Stomach smooth muscle (tissue), 2 donors: ENCODE results near the gene PPP2R2D.
"Not testable (repeated sequence)": the region's sequence is repeated elsewhere in the genome, so short reads cannot be mapped to it uniquely, and the experiment has no call there.

Experiments used
- H3K27ac ChIP-seq: one replicate; pipeline ENCODE4 v1.7.0; 2013; ENCODE audit warnings: mild to moderate bottlenecking, low read length, inconsistent platforms
- H3K27me3 ChIP-seq, 2 donors: one replicate each; pipeline ENCODE4 v1.7.0; 2013; ENCODE audit warnings: low read length in 2 of 2; ENCODE audit not compliant: insufficient read depth in 2 of 2, control insufficient read depth in 1 of 2
- H3K36me3 ChIP-seq, 2 donors: one replicate each; pipeline ENCODE4 v1.7.0; 2013; ENCODE audit warnings: low read length in 2 of 2; ENCODE audit not compliant: control insufficient read depth in 2 of 2, insufficient read depth in 2 of 2
- H3K4me1 ChIP-seq: one replicate; pipeline ENCODE4 v1.7.0; 2013; ENCODE audit warnings: low read length; ENCODE audit not compliant: control insufficient read depth, insufficient read depth
- H3K4me3 ChIP-seq, 2 donors: one replicate each; pipeline ENCODE4 v1.7.0; 2013; ENCODE audit warnings: low read length in 2 of 2
- H3K9ac ChIP-seq, 2 donors: one replicate each; pipeline ENCODE4 v1.7.0; 2013; ENCODE audit warnings: low read length in 2 of 2, mild to moderate bottlenecking in 1 of 2
- H3K9me3 ChIP-seq, 2 donors: one replicate each; pipeline ENCODE4 v1.7.0; 2013; ENCODE audit warnings: low read length in 2 of 2; ENCODE audit not compliant: control insufficient read depth in 2 of 2
- donor health status: healthy.
- donor health status: Pancreatic carcinoma.

The PPP2R2D gene

DNA sequence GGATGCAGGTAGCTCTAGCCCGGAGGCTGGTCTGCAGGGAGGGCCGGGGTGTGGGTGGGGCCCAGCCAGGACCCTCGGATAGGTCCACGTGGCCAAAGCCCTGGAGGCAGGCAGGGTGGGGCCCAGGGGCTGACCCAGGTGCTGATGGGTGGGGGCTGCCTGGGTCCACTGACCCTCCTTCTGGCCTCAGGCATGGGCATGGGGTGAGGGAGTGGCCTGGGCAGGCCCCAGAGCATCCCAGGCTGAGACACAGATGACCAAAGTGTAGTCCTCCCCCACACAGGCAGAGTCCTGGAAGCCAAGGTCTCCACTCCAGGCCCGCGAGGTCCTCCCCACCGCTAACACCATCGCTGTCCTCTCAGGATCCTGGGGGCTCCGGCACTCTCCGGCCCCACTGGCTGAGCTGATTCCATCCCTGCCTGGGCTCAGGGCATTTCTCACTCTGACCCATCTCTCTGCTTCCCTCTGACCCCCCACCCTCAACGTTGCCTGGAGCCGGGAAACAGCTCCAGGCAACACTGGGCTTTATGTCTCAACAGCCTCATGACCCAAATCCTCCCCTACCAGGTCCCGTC, 20.7 kb upstream of the PPP2R2D start:
- peaks cover 0 to 3% of the 10 kb centered on the region in 2 donors for H3K9me3 ChIP-seq
- H3K27me3 ChIP-seq = peaks cover 3 to 7% of the 10 kb centered on the region in 2 donors
- no peaks in the 10 kb centered on the region for H3K4me1 ChIP-seq
- no peak overlapping the region for H3K27ac ChIP-seq
- no peak overlapping the region for H3K9ac ChIP-seq
- no peaks in the 10 kb centered on the region for H3K36me3 ChIP-seq
- no peak overlapping the region for H3K4me3 ChIP-seq

DNA sequence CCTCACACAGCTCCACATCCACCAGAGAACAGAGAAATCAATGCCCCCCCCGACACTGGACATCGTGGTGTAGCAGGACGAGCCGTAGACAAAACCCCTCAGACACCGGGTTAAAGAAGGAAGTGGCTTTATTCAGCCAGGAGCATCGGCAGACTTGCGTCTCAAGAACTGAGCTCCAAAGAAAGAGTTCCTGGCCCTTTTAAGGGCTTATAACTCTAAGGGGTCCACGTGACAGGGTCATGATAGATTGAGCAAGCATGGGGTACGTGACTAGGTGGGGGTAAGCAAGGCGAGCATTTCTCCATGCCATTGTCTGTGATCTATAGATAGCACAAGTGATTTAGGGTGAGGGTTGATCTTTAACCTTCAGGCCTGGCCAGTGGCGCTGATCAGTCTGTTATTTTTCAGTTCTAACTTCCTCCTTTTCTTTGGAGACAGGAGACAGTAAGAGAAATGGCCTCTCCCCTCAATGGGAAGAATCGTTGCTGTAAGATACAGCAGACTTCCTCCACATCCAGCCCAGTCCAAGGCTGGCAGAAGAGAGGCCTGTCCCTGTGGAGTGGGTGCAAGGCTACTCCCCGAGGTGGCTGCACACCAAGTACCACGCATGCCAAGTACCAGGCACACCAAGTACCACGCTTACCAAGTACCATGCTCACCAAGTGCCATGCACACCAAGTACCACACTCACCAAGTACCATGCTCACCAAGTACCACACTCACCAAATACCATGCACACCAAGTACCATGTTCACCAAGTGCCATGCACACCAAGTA, 19.5 kb upstream of the PPP2R2D start:
- Histone ChIP-seq H3K27me3 (peaks cover 7 to 9% of the 10 kb centered on the region in 2 donors), H3K36me3 (no peaks in the 10 kb centered on the region), H3K9ac (no peak overlapping the region), H3K9me3 (peaks cover 0 to 3% of the 10 kb centered on the region in 2 donors), H3K4me1 (peaks cover 6% of the 10 kb centered on the region), H3K27ac (no peak overlapping the region), H3K4me3 (no peak overlapping the region)

DNA sequence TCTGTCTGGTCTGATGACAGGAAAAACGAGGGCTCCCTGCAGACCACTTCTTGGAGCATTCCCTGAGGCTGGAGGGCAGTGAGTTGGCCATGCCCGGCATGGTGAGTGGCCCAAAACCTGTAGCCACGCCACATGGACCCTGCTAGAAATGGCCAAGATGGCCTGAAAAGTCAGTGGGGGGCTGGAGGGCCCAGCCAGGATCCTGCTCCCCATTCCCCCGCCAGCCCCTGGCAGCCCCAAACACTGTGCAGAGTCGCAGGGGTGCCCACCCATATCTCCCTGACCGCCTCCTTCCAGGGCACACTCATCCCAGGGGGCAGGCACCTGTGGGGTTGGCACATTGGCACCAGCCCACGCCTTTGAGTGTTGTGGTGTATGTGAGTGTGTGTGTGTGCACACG, 18.7 kb upstream of the PPP2R2D start:
- Histone ChIP-seq H3K27ac (no peak overlapping the region), H3K27me3 (peaks cover 7% of the 10 kb centered on the region in 2 donors)

DNA sequence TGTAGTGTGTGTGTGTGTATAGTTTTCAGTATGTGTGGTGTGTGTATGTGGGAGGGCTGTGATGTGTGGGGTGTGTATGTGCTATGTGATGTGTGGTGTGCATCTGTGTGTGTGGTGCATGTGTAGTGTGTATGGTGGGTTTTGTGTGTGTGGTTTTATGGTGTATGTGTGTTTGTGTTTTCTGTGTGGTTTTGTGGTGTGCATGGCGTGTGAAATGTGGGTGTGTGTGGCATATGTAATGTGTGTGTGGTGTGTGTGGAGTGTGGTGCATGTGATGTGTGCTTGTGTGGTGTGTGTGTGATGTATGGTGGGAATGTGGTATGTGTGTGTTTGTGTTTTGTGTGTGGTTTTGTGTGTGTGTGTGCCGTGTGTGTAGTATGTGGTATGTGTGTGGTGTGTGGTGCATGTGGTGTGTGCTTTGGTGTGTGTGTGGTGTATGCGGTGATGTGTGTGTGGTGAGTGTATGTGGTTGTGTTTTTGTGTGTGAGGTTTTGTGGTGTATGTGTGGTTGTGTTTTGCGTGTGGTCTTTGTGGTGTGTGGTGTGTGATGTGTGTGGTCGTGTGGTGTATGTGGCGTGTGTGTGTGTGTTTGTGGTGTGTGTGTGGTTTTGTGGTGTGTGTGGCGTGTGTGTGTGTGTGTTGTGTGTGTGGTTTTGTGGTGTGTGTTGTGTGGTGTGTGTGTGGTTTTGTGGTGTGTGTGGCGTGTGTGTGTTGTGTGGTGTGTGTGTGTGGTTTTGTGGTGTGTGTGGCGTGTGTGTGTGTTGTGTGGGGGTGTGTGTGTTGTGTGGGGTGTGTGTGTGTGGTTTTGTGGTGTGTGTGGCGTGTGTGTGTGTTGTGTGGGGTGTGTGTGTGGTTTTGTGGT, 18.0 kb upstream of the PPP2R2D start:
- H3K9me3 ChIP-seq = peaks cover 0 to 3% of the 10 kb centered on the region in 2 donors
- no peak overlapping the region for H3K4me3 ChIP-seq
- H3K36me3 ChIP-seq = no peaks in the 10 kb centered on the region
- peaks cover 7% of the 10 kb centered on the region in 2 donors for H3K27me3 ChIP-seq
- peaks cover 6% of the 10 kb centered on the region for H3K4me1 ChIP-seq
- no peak overlapping the region for H3K27ac ChIP-seq
- H3K9ac ChIP-seq = no peak overlapping the region

More for the DNA sequence above, 18.7 kb upstream of the PPP2R2D start:
- Histone ChIP-seq H3K4me1 (peaks cover 6% of the 10 kb centered on the region), H3K9me3 (peaks cover 0 to 3% of the 10 kb centered on the region in 2 donors), H3K9ac (no peak overlapping the region), H3K4me3 (no peak overlapping the region), H3K36me3 (no peaks in the 10 kb centered on the region)

DNA sequence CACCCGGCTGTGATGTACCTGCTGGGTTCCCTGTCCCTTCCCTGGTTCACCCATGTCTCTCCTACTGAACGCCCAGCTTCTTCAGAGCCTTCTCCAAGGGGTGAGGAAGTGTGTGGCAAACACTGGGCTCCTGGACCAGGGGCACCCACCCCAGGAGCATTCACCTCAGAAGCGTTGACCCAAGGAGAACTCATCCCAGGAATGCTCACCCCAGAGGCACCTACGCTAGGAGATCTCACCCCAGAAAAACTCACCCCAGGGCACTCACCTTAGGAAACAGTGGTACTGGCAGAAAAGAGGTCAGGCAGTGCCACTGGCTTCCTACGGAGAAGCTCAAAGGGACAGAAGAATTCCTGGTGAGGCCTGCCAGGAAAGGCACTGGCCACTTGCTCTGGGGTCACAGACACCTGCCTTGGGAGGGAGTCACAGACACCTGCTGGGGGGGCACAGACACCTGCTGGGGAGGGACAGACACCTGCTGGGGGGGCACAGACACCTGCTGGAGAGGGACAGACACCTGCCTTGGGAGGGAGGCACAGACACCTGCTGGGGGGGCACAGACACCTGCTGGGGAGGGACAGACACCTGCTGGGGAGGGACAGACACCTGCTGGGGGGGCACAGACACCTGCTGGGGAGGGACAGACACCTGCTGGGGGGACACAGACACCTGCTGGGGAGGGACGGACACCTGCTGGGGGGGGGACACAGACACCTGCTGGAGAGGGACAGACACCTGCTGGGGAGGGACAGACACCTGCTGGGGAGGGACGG, 17.0 kb upstream of the PPP2R2D start:
- H3K9ac ChIP-seq, H3K4me3 ChIP-seq, H3K4me1 ChIP-seq, H3K9me3 ChIP-seq, H3K27ac ChIP-seq, H3K27me3 ChIP-seq, H3K36me3 ChIP-seq: not testable (repeated sequence)

DNA sequence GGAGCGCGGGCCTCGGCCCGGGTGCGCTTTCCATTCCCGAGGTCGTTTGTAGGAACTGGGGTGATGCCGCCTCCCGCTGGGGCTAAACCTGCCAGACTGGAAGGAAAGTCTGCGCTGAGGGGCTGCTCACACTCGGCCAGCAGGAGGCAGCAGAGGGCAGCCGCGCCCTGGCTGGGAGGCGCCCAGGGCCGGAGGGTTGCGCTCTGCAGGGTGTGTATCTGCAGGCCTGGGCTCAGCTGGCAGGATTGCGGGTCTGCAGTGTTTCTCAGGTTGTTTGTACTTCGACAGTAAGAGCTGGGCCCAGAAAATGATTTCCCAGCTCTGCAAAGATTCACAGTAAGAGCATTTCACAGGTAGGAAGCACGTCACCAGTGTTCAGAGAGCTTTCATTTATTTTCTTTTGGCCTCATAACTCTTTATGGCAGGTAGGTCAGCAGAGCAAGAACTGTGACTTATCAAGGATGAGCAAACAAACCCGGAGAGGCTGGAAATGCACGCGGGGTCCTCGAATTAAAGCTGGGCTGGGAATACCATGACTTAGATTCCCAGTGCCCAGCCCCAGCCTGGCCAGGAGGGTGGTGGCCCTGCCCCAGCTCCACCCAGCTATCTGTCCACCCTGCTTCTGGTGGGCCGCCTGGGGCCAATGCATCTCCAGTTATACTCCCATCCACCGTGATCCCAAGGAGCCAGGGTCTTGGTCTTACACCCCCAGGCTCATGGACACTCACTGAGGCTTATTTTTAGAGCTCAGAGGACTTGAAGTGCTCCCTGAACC, 15.2 kb upstream of the PPP2R2D start:
- no peaks in the 10 kb centered on the region for H3K9me3 ChIP-seq
- no peaks in the 10 kb centered on the region for H3K36me3 ChIP-seq
- H3K9ac ChIP-seq = no peak overlapping the region
- H3K27me3 ChIP-seq = peaks cover 7 to 11% of the 10 kb centered on the region in 2 donors
- no peak overlapping the region for H3K27ac ChIP-seq
- H3K4me1 ChIP-seq = peaks cover 6% of the 10 kb centered on the region
- H3K4me3 ChIP-seq = no peak overlapping the region

DNA sequence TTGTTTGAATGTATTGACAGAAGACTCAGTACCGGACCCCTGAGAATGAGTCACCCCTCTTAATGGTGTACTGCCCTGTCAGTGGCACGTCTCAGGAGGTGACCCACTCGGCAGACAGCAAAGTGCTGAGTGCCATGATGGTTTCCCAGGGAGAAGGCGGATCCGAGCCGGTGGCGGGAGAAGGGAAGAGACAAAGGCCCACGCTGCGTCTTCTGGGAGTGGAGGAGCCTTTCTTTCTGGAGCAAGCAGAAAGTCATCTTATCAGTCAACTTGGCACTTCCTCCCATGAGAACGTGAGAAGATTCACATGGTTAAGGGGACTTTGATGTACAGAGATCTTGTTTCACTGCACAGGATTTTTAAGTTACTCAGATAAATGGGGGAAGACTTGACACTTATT, 14.6 kb upstream of the PPP2R2D start:
- Histone ChIP-seq H3K36me3 (no peaks in the 10 kb centered on the region), H3K4me1 (peaks cover 6% of the 10 kb centered on the region), H3K9me3 (no peaks in the 10 kb centered on the region)

DNA sequence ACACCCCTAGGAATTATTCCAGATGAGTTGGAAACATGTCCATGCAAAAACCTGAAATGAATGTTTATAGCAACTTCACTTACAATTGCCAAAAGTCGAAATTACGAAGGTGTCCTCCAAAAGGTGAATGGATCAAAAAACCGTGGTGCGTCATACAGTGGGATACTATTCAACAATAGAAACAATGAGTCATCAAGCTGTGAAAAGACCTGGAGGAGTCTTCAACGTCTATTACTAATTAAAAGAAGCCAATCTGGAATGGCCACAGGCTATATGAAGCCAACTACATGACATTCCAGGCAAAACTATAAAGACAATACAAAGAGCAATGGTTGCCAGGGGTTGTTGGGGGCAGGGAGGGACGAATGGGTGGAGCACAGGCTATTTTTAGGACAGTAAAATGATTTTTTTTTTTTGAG, 12.6 kb upstream of the PPP2R2D start:
- Histone ChIP-seq H3K9me3 (no peaks in the 10 kb centered on the region), H3K4me3 (no peak overlapping the region), H3K36me3 (no peaks in the 10 kb centered on the region), H3K9ac (no peak overlapping the region), H3K4me1 (peaks cover 6% of the 10 kb centered on the region), H3K27ac (no peak overlapping the region), H3K27me3 (peaks cover 21 to 28% of the 10 kb centered on the region in 2 donors)

More for the DNA sequence above, 14.6 kb upstream of the PPP2R2D start:
- H3K4me3 ChIP-seq = no peak overlapping the region
- H3K27ac ChIP-seq = no peak overlapping the region
- H3K27me3 ChIP-seq = peaks cover 10 to 17% of the 10 kb centered on the region in 2 donors
- no peak overlapping the region for H3K9ac ChIP-seq

DNA sequence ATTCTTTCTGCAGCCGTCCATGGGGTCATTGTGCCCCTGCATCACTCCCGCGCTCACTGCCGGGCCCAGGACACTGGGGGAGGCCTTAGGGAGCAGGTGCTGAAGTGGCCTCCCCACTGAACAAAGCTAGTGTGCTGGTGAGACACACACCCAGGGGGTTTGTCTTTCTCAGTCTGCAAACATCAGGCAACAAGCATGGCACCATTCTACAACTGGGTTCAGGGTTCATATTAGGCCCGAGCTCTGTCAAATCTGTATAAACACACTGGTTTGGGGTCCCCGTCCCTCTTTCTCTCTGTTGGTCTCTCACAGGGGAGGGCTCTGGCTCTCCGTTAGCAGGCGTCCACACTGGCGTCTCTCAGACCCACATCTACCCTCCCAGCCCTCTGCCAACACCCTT, 11.1 kb upstream of the PPP2R2D start:
- Histone ChIP-seq H3K27ac (no peak overlapping the region), H3K27me3 (peaks cover 23 to 31% of the 10 kb centered on the region in 2 donors), H3K9ac (no peak overlapping the region), H3K4me3 (no peak overlapping the region), H3K9me3 (no peaks in the 10 kb centered on the region), H3K36me3 (no peaks in the 10 kb centered on the region), H3K4me1 (peaks cover 6% of the 10 kb centered on the region)
